RWPE2 (cell line): ENCODE measurements around the gene TFE3.

ENCODE experiments used
- ATAC-seq: fragments of 200-7000 bp; cut with Tn5 transposase; 3 replicates; pipeline ENCODE4 v1.9.1; 2021; ENCODE audit warnings: low read depth
- DNase-seq: peaks from one replicate; pipeline ENCODE4 v3.0.0-alpha.2; 2020; ENCODE audit warnings: low spot score
- H3K27ac ChIP-seq: fragments of 450-650 bp; 2 replicates; pipeline ENCODE4 v1.5.1; 2017; ENCODE audit warnings: mild to moderate bottlenecking; ENCODE audit not compliant: poor library complexity, severe bottlenecking
- H3K27me3 ChIP-seq: fragments of 250-450 bp; sonication (Bioruptor Pico); 2 replicates; pipeline ENCODE4 v1.5.1; 2021; ENCODE audit warnings: mild to moderate bottlenecking, moderate library complexity; ENCODE audit not compliant: insufficient read depth, poor library complexity, severe bottlenecking
- H3K36me3 ChIP-seq: fragments of 250-450 bp; sonication (Bioruptor Pico); 2 replicates; pipeline ENCODE4 v1.5.1; 2020; ENCODE audit warnings: low read depth, mild to moderate bottlenecking, moderate library complexity
- H3K4me1 ChIP-seq: fragments of 250-450 bp; sonication (Bioruptor Pico); 2 replicates; pipeline ENCODE4 v1.5.1; 2021; ENCODE audit warnings: mild to moderate bottlenecking, moderate library complexity; ENCODE audit not compliant: insufficient read depth, poor library complexity, severe bottlenecking
- H3K4me3 ChIP-seq: fragments of 250-450 bp; sonication (Bioruptor Pico); 2 replicates; pipeline ENCODE4 v1.5.1; 2021; ENCODE audit warnings: mild to moderate bottlenecking, moderate library complexity; ENCODE audit not compliant: severe bottlenecking
- H3K9me3 ChIP-seq: fragments of 250-450 bp; sonication (Bioruptor Pico); 2 replicates; pipeline ENCODE4 v1.5.1; 2021; ENCODE audit warnings: mild to moderate bottlenecking, moderate library complexity; ENCODE audit not compliant: severe bottlenecking
- TF ChIP-seq, protein P1 (sequence below): fragments of 450-650 bp; IDR thresholded peaks from one replicate; pipeline ENCODE4 v1.5.1; 2017; ENCODE audit warnings: mild to moderate bottlenecking, moderate library complexity; ENCODE audit not compliant: poor library complexity, severe bottlenecking

The TFE3 gene

DNA sequence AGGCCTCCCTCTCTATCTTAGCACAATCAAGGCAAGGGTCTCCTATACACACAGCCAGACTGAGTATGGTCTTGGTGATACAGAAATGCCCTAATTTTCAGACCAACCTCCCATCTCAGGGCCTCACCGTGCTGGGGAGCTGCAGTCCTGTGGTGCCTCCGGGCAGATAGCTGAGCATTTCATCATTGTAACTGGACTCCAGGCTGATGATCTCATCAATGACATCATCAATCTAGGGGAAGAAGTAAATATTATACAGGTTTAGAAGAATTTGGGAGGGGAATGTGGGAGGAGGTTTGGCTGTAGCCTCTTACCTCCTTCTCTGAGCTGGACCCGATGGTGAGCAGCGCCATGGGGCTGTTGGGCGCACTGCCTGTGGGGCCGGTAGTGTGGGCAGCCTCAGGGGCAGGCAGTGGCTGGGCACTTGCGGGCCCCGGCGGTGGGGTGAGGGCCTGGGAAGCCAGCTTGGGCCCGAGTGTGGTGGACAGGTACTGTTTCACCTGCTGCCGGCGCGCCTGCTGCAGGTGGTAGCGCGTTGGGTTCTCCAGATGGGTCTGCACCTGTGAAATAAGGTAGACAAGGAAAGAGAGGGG is 5.2 kb downstream of the TFE3 start:
- Histone ChIP-seq H3K9me3 (no peaks in the 10 kb centered on the region), H3K27me3 (no peaks in the 10 kb centered on the region), H3K27ac (peak overlapping the region; percentile 90), H3K4me1 (peaks cover 10% of the 10 kb centered on the region), H3K4me3 (no peak overlapping the region), H3K36me3 (peaks cover 64% of the 10 kb centered on the region)
- ATAC-seq (no peak), DNase-seq (no peak)
- TF ChIP-seq, protein P1, sequence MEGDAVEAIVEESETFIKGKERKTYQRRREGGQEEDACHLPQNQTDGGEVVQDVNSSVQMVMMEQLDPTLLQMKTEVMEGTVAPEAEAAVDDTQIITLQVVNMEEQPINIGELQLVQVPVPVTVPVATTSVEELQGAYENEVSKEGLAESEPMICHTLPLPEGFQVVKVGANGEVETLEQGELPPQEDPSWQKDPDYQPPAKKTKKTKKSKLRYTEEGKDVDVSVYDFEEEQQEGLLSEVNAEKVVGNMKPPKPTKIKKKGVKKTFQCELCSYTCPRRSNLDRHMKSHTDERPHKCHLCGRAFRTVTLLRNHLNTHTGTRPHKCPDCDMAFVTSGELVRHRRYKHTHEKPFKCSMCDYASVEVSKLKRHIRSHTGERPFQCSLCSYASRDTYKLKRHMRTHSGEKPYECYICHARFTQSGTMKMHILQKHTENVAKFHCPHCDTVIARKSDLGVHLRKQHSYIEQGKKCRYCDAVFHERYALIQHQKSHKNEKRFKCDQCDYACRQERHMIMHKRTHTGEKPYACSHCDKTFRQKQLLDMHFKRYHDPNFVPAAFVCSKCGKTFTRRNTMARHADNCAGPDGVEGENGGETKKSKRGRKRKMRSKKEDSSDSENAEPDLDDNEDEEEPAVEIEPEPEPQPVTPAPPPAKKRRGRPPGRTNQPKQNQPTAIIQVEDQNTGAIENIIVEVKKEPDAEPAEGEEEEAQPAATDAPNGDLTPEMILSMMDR: no peak

GRCh38 chrX:49030283-49030682 is 12.9 kb downstream of the TFE3 start:
- Histone ChIP-seq H3K27ac (no peak overlapping the region), H3K4me1 (no peaks in the 10 kb centered on the region), H3K4me3 (no peak overlapping the region), H3K9me3 (no peaks in the 10 kb centered on the region), H3K36me3 (peaks cover 29% of the 10 kb centered on the region), H3K27me3 (no peaks in the 10 kb centered on the region)
- DNase-seq: no peak
- no peak for ATAC-seq
- TF ChIP-seq, protein P1: no peak

GRCh38 chrX:49029876-49030275 is 13.3 kb downstream of the TFE3 start:
- Histone ChIP-seq H3K9me3 (no peaks in the 10 kb centered on the region), H3K27ac (peak overlapping the region; percentile 35), H3K27me3 (no peaks in the 10 kb centered on the region), H3K4me1 (no peaks in the 10 kb centered on the region), H3K4me3 (no peak overlapping the region), H3K36me3 (peaks cover 29% of the 10 kb centered on the region)
- ATAC-seq (peak; percentile 96), DNase-seq (peak; percentile 76)
- TF ChIP-seq, protein P1: no peak

GRCh38 chrX:49019599-49020249 is 23.4 kb downstream of the TFE3 start:
- no peak for DNase-seq
- H3K4me3 ChIP-seq: no peak overlapping the region
- H3K27me3 ChIP-seq: no peaks in the 10 kb centered on the region
- no peaks in the 10 kb centered on the region for H3K4me1 ChIP-seq
- no peaks in the 10 kb centered on the region for H3K36me3 ChIP-seq
- no peak for ATAC-seq
- no peaks in the 10 kb centered on the region for H3K9me3 ChIP-seq
- TF ChIP-seq, protein P1: no peak
- H3K27ac ChIP-seq: no peak overlapping the region

GRCh38 chrX:49019050-49019449 is 24.1 kb downstream of the TFE3 start:
- ATAC-seq: no peak
- Histone ChIP-seq H3K36me3 (no peaks in the 10 kb centered on the region), H3K27ac (no peak overlapping the region), H3K4me3 (no peak overlapping the region), H3K27me3 (no peaks in the 10 kb centered on the region), H3K9me3 (no peaks in the 10 kb centered on the region), H3K4me1 (no peaks in the 10 kb centered on the region)
- DNase-seq: no peak
- TF ChIP-seq, protein P1: no peak
